ENCODE measurements around the gene LTBP1.

- no peak for TF ChIP-seq TCF3 (IDR thresholded peaks at IDR 0.05; ENCODE audit: borderline replicate concordance, insufficient read depth, low read depth, low read length)
- no peak for TF ChIP-seq ZNF207 (IDR thresholded peaks at IDR 0.05; ENCODE audit: borderline replicate concordance)
Measured at GRCh38 chr2:33005057-33005456, 58.3 kb downstream of the LTBP1 start.

All from GM12878 (cell line).